ENCODE measurements around the gene SLC14A1. TPM values are rescaled to one million over a fixed set of nuclear protein-coding genes. Genes with fewer than 3 reads are reported as not detected.
A peak's percentile ranks its signal among the peaks of the same experiment; 100 is the strongest.

SLC14A1 gene
- total RNA-seq, 1 experiment from 2014 or later = 43.4 TPM

GRCh38 chr18:45793264-45793965 lies 69.4 kb downstream of the SLC14A1 start:
- peak; percentile 100 for DNase-seq (ENCODE audit: low read depth)

GRCh38 chr18:45801416-45802004 lies 77.5 kb downstream of the SLC14A1 start:
- peak; percentile 51 for DNase-seq (ENCODE audit: low read depth)

Other genes starting within 250 kb of the SLC14A1 start
- gene SLC14A2, start 108.7 kb upstream of the SLC14A1 start, total RNA-seq (2014; rRNA removed; shearing (Covaris generic)) = 0.48 and 0.59 TPM in 2 replicates
- 49.3 and 65.7 TPM in 2 replicates for gene SIGLEC15, start 101.5 kb downstream of the SLC14A1 start, total RNA-seq (2014; rRNA removed; shearing (Covaris generic))
- gene EPG5, start 243.1 kb downstream of the SLC14A1 start, total RNA-seq (2014; rRNA removed; shearing (Covaris generic)) = 10.1 and 11.5 TPM in 2 replicates